Loucy (cell line): ENCODE results near the gene MACROD1.

Experiments
- EZH2phosphoT487 ChIP-seq: fragments of 200-600 bp; IDR thresholded peaks from 2 replicates; pipeline ENCODE4 v1.6.1; 2018; ENCODE audit warnings: antibody characterized with exemption, mild to moderate bottlenecking, moderate library complexity, borderline replicate concordance
- TF ChIP-seq, protein P1 (sequence below): fragments of 200-600 bp; sonication (generic); conservative IDR thresholded peaks from 2 replicates; pipeline ENCODE4 v1.5.1; 2014; ENCODE audit warnings: mild to moderate bottlenecking, antibody characterized with exemption, low read length

DNA sequence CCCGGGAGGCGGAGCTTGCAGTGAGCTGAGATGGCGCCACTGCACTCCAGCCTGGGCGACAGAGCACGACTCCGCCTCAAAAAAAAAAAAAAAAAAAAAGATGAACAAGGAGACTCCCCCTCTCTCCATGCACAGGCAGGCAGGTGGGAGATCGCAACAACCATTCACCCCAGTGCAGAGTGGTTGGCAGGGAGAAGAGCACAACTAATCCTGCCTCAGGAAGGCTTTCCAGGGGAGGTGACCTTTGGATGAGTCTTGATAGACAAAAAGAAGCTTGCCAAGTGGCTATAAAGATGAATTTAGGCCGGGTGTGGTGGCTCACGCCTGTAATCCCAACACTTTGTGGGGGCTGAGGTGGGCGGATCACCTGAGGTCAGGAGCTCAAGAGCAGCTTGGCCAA is 100.2 kb downstream of the MACROD1 start:
- TF ChIP-seq, protein P1, sequence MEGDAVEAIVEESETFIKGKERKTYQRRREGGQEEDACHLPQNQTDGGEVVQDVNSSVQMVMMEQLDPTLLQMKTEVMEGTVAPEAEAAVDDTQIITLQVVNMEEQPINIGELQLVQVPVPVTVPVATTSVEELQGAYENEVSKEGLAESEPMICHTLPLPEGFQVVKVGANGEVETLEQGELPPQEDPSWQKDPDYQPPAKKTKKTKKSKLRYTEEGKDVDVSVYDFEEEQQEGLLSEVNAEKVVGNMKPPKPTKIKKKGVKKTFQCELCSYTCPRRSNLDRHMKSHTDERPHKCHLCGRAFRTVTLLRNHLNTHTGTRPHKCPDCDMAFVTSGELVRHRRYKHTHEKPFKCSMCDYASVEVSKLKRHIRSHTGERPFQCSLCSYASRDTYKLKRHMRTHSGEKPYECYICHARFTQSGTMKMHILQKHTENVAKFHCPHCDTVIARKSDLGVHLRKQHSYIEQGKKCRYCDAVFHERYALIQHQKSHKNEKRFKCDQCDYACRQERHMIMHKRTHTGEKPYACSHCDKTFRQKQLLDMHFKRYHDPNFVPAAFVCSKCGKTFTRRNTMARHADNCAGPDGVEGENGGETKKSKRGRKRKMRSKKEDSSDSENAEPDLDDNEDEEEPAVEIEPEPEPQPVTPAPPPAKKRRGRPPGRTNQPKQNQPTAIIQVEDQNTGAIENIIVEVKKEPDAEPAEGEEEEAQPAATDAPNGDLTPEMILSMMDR = no peak
- no peak for TF ChIP-seq EZH2phosphoT487
